Testis (tissue), 3 donors: ENCODE measurements around the gene TTC28. TPM values are rescaled to one million over a fixed set of nuclear protein-coding genes. Genes with fewer than 3 reads are reported as not detected.
"Not testable (repeated sequence)": the region's sequence is repeated elsewhere in the genome, so short reads cannot be mapped to it uniquely, and the experiment has no call there.

Source experiments
- DNase-seq: peaks from one replicate; pipeline ENCODE4 v3.0.0-alpha.2; 2019
- H3K27ac ChIP-seq, 2 donors: fragments of 200-600 bp; sonication (generic); one replicate each; pipeline ENCODE4 v1.5.1; 2019
- H3K27me3 ChIP-seq: fragments of 200-600 bp; sonication (generic); one replicate; pipeline ENCODE4 v1.5.1; 2019
- H3K36me3 ChIP-seq: fragments of 200-600 bp; sonication (generic); one replicate; pipeline ENCODE4 v1.5.1; 2017; ENCODE audit warnings: low read depth; ENCODE audit errors: missing control alignments
- H3K4me1 ChIP-seq: fragments of 200-600 bp; sonication (generic); one replicate; pipeline ENCODE4 v1.5.1; 2019
- H3K4me3 ChIP-seq, 2 donors: fragments of 200-600 bp; sonication (generic); one replicate each; pipeline ENCODE4 v1.5.1; 2017 to 2019
- H3K9me3 ChIP-seq: fragments of 200-600 bp; sonication (generic); one replicate; pipeline ENCODE4 v1.5.1; 2017
- POLR2A ChIP-seq: fragments of 450-650 bp; IDR thresholded peaks from one replicate; pipeline ENCODE4 v1.6.1; 2017; ENCODE audit warnings: antibody characterized with exemption, mild to moderate bottlenecking, moderate library complexity
- WGBS, 2 donors: methylation state at CpG; one replicate each; pipeline ENCODE4 v1.1.5; 2018; 5-methylcytosine and 5-hydroxymethylcytosine counted together
- intact Hi-C: fragments of 100-400 bp; cut with DNase I; formaldehyde crosslinking; loops from one replicate; pipeline ENCODE4 v1.15.1; 2023; ENCODE audit warnings: low total_unique reads
- polyA plus RNA-seq: library from polyadenylated mRNA; stranded (reverse); fragments of 350-450 nt; fragmentation: Illumina TruSeq; extraction: RNeasy Lipid Tissue Mini Kit (QIAGEN cat#74804); gene quantifications from one replicate; pipeline ENCODE4 v1.2.3, GENCODE V29; 2014; ENCODE audit warnings: low read depth, low replicate concordance; ENCODE audit not compliant: insufficient read depth
- total RNA-seq, 2 donors: library from RNA; depleted of rRNA; stranded (reverse); fragments of >200 nt; gene quantifications; one replicate each; pipeline ENCODE4 v1.2.3, GENCODE V29; 2016
- TF ChIP-seq, protein P1 (sequence below), 3 experiments: fragments of 450-650 bp in 2 of 3; fragments of 200-600 bp in 1 of 3; sonication (generic) in 1 of 3; IDR thresholded peaks; one replicate each; pipeline ENCODE4 v1.5.1; 2016 to 2019; ENCODE audit warnings: antibody characterized with exemption in 3 of 3, mild to moderate bottlenecking in 2 of 3, moderate library complexity in 1 of 3

The TTC28 gene
- total and polyA plus RNA-seq, 3 donors from 2014 or later: 29.4 to 121 (median 75.5) TPM

DNA sequence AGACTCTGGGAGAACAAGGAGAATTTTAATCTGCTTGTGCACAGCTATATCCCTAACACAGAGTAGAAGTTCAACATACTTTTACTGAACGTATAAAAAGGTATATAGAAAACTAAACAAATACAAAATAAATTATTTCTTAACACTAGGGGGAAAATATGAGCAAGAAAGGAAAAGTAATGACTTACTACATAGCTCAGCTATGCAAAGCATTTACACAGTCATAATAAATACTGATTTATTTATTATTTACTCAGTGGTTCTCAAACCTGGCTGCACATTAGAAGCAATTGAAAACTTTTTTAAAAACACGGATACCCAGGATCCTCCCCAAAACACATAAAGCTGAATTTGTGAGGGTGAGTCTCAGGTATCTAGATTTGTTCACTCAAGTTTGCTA is 182.5 kb downstream of the TTC28 start:
- 92 to 96% methylated on average over 2 of the region's 2 CpGs for WGBS, 2 donors
- no peak for TF ChIP-seq POLR2A
- TF ChIP-seq, protein P1, sequence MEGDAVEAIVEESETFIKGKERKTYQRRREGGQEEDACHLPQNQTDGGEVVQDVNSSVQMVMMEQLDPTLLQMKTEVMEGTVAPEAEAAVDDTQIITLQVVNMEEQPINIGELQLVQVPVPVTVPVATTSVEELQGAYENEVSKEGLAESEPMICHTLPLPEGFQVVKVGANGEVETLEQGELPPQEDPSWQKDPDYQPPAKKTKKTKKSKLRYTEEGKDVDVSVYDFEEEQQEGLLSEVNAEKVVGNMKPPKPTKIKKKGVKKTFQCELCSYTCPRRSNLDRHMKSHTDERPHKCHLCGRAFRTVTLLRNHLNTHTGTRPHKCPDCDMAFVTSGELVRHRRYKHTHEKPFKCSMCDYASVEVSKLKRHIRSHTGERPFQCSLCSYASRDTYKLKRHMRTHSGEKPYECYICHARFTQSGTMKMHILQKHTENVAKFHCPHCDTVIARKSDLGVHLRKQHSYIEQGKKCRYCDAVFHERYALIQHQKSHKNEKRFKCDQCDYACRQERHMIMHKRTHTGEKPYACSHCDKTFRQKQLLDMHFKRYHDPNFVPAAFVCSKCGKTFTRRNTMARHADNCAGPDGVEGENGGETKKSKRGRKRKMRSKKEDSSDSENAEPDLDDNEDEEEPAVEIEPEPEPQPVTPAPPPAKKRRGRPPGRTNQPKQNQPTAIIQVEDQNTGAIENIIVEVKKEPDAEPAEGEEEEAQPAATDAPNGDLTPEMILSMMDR (IDR thresholded peaks at IDR 0.05): no peak
- no peak overlapping the region for H3K27ac ChIP-seq

DNA sequence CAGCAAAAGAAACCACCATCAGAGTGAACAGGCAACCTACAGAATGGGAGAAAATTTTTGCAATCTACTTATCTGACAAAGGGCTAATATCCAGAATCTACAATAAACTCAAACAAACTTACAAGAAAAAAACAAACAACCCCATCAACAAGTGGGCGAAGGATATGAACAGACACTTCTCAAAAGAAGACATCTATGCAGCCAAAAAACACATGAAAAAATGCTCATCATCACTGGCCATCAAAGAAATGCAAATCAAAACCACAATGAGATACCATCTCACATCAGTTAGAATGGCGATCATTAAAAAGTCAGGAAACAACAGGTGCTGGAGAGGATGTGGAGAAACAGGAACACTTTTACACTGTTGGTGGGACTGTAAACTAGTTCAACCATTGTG is 188.4 kb downstream of the TTC28 start:
- intact Hi-C loops, H3K27ac ChIP-seq, H3K9me3 ChIP-seq, DNase-seq, H3K4me1 ChIP-seq, H3K36me3 ChIP-seq, H3K4me3 ChIP-seq, H3K27me3 ChIP-seq: not testable (repeated sequence)
- 100% methylated on average over 2 of the region's 2 CpGs; no CpG with 5 or more reads in 1 of the 2 donors for WGBS, 2 donors

More for the DNA sequence above, 182.5 kb downstream of the TTC28 start:
- no peaks in the 10 kb centered on the region for H3K4me1 ChIP-seq
- intact Hi-C loops: no loop called here
- H3K36me3 ChIP-seq: no peaks in the 10 kb centered on the region
- H3K9me3 ChIP-seq: no peaks in the 10 kb centered on the region
- H3K27me3 ChIP-seq: no peaks in the 10 kb centered on the region
- H3K4me3 ChIP-seq: no peak overlapping the region
- no peak for DNase-seq

DNA sequence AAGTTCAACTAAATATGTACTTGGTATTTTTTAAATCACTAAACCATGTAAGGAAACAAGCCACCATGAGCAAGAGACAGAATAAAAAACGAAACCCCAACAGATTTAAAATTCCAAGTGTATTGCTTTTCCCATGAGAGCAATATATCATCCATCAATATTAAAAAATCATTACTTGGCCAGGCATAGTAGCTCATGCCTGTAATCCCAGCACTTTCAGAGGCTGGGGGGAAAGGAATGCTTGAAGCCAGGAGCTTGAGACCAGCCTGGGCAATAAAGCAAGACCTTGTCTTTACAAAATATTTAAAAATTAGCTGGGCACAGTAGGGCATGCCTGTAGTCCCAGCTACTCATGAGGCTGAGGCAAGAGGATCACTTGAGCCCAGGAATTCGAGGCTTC is 190.8 kb downstream of the TTC28 start:
- Histone ChIP-seq H3K4me1 (no peaks in the 10 kb centered on the region), H3K9me3 (no peaks in the 10 kb centered on the region), H3K27ac (no peak overlapping the region), H3K4me3 (no peak overlapping the region), H3K36me3 (no peaks in the 10 kb centered on the region), H3K27me3 (no peaks in the 10 kb centered on the region)
- TF ChIP-seq, protein P1 (IDR thresholded peaks at IDR 0.05): no peak
- TF ChIP-seq POLR2A: no peak
- 86% methylated on average over 2 of the region's 2 CpGs for WGBS, 2 donors
- intact Hi-C loops: no loop called here
- no peak for DNase-seq

DNA sequence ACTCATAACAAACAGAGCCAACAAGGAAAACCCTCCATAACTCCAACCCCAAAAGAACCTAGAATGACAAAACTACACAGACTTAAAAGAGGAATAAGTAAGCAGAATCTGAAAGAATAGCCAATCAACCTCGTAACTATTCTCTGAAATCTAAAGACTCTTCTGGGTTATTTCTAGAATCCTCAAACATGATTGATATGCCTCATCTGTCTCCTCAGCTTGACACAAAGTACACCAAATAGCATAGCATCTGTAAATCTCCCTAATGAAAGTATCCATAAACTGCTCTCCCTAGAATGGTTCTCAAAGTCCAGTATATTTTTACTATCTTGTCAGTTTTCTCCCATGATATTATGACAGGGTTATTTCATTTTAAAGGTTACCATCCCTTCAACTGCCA is 195.0 kb downstream of the TTC28 start:
- WGBS, 2 donors: 72 to 86% methylated on average over 1 of the region's 1 CpG
- Histone ChIP-seq H3K4me1 (no peaks in the 10 kb centered on the region), H3K9me3 (no peaks in the 10 kb centered on the region), H3K36me3 (no peaks in the 10 kb centered on the region), H3K27ac (no peak overlapping the region), H3K27me3 (no peaks in the 10 kb centered on the region), H3K4me3 (no peak overlapping the region)
- DNase-seq: no peak
- TF ChIP-seq, protein P1 (IDR thresholded peaks at IDR 0.05): no peak
- TF ChIP-seq POLR2A: no peak
- intact Hi-C loops: no loop called here

DNA sequence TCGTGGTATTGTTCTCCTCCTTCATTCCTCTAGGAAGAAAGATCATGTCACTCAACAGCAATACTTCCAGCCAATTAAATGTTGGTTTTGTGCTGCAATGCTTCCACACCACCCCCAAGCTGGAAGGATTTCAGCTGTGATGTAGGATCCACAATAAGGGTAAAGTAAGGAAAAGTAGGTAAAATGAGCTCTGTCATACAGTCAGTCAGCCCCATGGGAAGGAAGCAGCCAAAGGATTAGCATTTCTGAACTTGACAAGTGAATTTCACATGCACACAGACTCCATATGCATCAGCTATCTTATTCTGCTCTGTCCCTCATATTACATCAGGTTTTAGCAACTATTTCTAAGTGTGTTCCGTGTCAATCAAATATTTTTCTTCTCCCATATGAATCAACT is 197.9 kb downstream of the TTC28 start:
- 47 to 54% methylated on average over 2 of the region's 2 CpGs for WGBS, 2 donors
- no peak for DNase-seq
- Histone ChIP-seq H3K4me3 (no peak overlapping the region), H3K36me3 (no peaks in the 10 kb centered on the region), H3K9me3 (no peaks in the 10 kb centered on the region), H3K4me1 (no peaks in the 10 kb centered on the region), H3K27me3 (no peaks in the 10 kb centered on the region), H3K27ac (no peak overlapping the region)
- TF ChIP-seq POLR2A: no peak
- TF ChIP-seq, protein P1 (IDR thresholded peaks at IDR 0.05): no peak
- intact Hi-C loops: no loop called here
